A549 (cell line): ENCODE measurements around the gene CIITA.

Experiments used
- BHLHE40 ChIP-seq: IDR thresholded peaks from 2 replicates; pipeline ENCODE4 v1.6.1; 2012; ENCODE audit warnings: low read depth, low read length, inconsistent platforms
- CTCF ChIP-seq: fragments of >200 bp; sonication (Bioruptor Twin); formaldehyde crosslinking; IDR thresholded peaks from 3 replicates; pipeline ENCODE4 v1.5.1; 2016
- ESRRA ChIP-seq: fragments of 150-350 bp; IDR thresholded peaks from 2 replicates; pipeline ENCODE4 v1.6.1; 2014; ENCODE audit warnings: mild to moderate bottlenecking, low read length, borderline replicate concordance
- NFE2L2 ChIP-seq: fragments of 150-350 bp; conservative IDR thresholded peaks from 2 replicates; pipeline ENCODE4 v1.6.1; 2014; ENCODE audit warnings: low read length
- PHF8 ChIP-seq: fragments of 200-600 bp; sonication (generic); IDR thresholded peaks from 2 replicates; pipeline ENCODE4 v1.6.1; 2016; ENCODE audit warnings: low read depth, mild to moderate bottlenecking, antibody characterized with exemption, moderate library complexity, borderline replicate concordance
- POLR2A ChIP-seq: IDR thresholded peaks from 2 replicates; pipeline ENCODE4 v1.6.1; 2012; ENCODE audit warnings: mild to moderate bottlenecking, low read length
- RCOR1 ChIP-seq: fragments of 150-350 bp; IDR thresholded peaks from 2 replicates; pipeline ENCODE4 v1.6.1; 2014; ENCODE audit warnings: antibody characterized with exemption, low read length, low read depth
- RNF2 ChIP-seq: fragments of 200-600 bp; sonication (generic); IDR thresholded peaks from 2 replicates; pipeline ENCODE4 v1.6.1; 2016; ENCODE audit warnings: low read depth, mild to moderate bottlenecking, antibody characterized with exemption, moderate library complexity, borderline replicate concordance
- ZSCAN20 ChIP-seq: fragments of 250-450 bp; sonication (Bioruptor Pico); IDR thresholded peaks from 2 replicates; pipeline ENCODE4 v1.8.0; 2022; ENCODE audit warnings: mild to moderate bottlenecking, moderate library complexity

- no peak for TF ChIP-seq CTCF
- no peak for TF ChIP-seq ZSCAN20 (CRISPR knock-in tag)
- no peak for TF ChIP-seq ESRRA
- no peak for TF ChIP-seq RNF2
- no peak for TF ChIP-seq RCOR1
- TF ChIP-seq PHF8 = no peak
- TF ChIP-seq NFE2L2 = no peak
- TF ChIP-seq POLR2A = no peak
- no peak for TF ChIP-seq BHLHE40
Measured at GRCh38 chr16:10972108-10972818, 95.3 kb downstream of the CIITA start.
